Adipose tissue (tissue), 3 donors: Measurements from ENCODE around the gene UTS2. TPM values are rescaled to one million over a fixed set of nuclear protein-coding genes. Genes with fewer than 3 reads are reported as not detected.

Source experiments
- H3K27ac ChIP-seq: one replicate; pipeline ENCODE4 v1.5.1; 2013; ENCODE audit warnings: low read depth, low read length
- WGBS, 3 donors: extraction: QIAGEN DNeasy Blood & Tissue Kit; methylation state at CpG; one replicate each; pipeline ENCODE4 v1.1.7; 2013; 5-methylcytosine and 5-hydroxymethylcytosine counted together
- polyA plus RNA-seq, 3 donors: library from polyadenylated mRNA; stranded (reverse); fragments of 200-250 nt; gene quantifications; one replicate each; pipeline ENCODE4 v1.2.3, GENCODE V29; 2013
- donor health status: healthy with polysubstance abuse.
- donor health status: Bipolar disorder and iron deficiency.
- donor health status: healthy.

Gene UTS2
- under 1 TPM; 0.08 to 0.54 (median 0.22) TPM for polyA plus RNA-seq

DNA sequence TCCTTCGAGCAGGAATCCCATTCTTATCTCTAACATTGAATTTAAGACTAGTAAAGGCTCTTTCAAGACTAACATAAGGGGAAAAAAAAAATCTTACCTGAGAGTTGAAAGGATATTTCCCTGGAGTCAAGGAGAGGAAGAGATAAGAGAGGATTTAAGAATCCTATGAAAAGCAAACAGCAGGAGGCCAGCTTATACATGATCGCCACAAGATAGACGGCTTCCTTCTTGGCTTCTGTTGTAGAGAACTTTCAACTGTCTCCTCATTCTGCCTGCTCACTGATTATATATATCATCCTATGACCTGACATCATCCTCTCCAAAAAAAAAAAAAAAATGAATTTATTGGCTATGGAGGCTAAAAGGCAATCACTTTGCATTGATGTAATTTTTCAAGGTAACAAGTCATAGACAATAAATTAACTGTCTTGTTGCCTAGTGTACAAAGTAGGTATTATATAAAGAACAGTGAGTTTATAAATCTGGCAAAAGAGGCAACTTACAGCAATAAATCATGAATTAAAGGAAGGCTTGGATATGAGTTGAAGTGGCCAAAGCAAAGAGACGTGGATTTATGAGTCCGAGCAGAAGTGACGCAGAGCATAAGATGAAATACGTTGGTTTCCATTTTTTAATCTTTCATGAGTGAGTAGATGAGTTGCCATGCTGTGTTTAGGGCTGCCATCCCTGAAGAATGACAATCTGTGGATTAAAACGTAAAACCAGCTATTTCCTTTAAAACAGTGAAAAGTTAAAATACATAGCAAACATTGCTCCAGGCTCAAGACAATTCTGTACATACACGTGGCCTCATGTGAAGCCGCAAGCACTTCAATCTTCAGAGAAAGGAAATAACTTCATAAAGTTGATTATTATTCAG is at the start of gene UTS2:
Gene UTS2 (minus strand): TSS at position 262 of the 880 bp plus-strand sequence. CDS start 62 bp downstream, at position 200.
- 71 to 78% (median 73%) methylated on average over 10 of the region's 10 CpGs for WGBS, 3 donors
- H3K27ac ChIP-seq = no peak within 1 kb of the TSS

DNA sequence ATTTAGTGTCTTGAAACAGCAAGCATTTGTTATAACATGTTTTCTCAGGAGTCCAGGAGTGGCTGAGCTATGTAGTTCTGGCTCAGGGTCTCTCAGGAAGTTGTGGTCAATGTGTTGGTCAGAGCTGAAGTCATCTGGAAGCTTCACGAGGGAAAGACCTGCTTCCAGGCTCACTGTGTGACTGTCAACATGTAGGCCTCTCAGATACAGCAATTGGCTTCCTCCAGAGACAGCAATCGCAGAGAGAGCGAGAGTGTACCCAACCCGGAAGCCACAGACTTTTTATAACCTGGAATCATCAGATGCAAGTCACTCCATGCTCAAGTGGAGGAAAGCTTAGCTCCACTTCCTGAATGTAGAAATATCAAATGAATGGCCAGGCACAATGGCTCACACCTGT is 46.9 kb upstream of the UTS2 start:
- no peak overlapping the region for H3K27ac ChIP-seq
- 58 to 88% (median 61%) methylated on average over 4 of the region's 4 CpGs for WGBS, 3 donors

DNA sequence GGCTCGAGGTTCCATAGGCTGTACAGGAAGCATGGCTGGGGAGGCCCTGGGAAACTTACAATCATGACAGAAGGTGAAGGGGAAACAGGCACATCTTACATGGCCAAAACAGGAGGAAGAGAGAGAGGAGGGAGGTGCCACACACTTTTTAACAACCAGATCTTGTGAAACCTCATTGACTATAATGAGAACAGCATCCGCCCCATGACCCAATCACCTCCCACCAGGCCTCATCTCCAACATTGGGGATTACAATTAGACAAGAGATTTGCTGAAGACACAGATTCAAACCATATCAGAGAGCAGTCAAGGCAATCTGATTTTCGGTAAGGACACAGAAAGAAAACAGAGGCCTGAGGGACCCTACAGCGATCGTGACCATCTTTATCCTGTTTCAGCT is 46.1 kb upstream of the UTS2 start:
- WGBS, 3 donors = 84 to 90% (median 86%) methylated on average over 5 of the region's 5 CpGs
- no peak overlapping the region for H3K27ac ChIP-seq

DNA sequence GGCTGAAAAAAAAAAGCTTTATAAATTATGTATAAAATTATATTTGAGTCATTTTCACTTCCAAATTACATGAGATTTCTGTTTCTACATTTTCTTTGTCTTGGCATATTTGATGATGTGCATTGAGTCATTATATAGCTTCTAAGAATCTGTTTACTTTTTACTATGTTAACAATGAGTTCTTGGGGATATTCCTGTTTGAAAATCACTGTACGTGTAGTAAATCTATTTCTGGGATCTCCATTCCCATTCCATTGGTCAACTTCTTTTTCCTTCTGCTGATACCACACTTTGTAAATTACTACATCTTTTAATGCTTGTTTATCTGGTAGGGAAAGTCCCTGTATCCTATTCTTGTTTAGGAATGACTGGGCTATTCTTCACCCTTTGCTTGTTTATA is 44.1 kb upstream of the UTS2 start:
- WGBS, 3 donors = 68 to 71% (median 71%) methylated on average over 1 of the region's 1 CpG

GRCh38 chr1:7893529-7894180 is 40.8 kb upstream of the UTS2 start:
- 82 to 87% (median 85%) methylated on average over 13 of the region's 13 CpGs for WGBS, 3 donors
- no peak overlapping the region for H3K27ac ChIP-seq

More for the DNA sequence above, 44.1 kb upstream of the UTS2 start:
- H3K27ac ChIP-seq = no peak overlapping the region

GRCh38 chr1:7891804-7892203 is 38.9 kb upstream of the UTS2 start:
- no peak overlapping the region for H3K27ac ChIP-seq
- 55 to 64% (median 57%) methylated on average over 9 of the region's 9 CpGs for WGBS, 3 donors

GRCh38 chr1:7890853-7891252 is 38.0 kb upstream of the UTS2 start:
- WGBS, 3 donors = 98 to 100% (median 99%) methylated on average over 2 of the region's 2 CpGs
- H3K27ac ChIP-seq = no peak overlapping the region

- WGBS, 3 donors = 77 to 84% (median 82%) methylated on average over 9 of the region's 9 CpGs
- no peak overlapping the region for H3K27ac ChIP-seq
Observed at GRCh38 chr1:7888248-7889081, 35.6 kb upstream of the UTS2 start.

DNA sequence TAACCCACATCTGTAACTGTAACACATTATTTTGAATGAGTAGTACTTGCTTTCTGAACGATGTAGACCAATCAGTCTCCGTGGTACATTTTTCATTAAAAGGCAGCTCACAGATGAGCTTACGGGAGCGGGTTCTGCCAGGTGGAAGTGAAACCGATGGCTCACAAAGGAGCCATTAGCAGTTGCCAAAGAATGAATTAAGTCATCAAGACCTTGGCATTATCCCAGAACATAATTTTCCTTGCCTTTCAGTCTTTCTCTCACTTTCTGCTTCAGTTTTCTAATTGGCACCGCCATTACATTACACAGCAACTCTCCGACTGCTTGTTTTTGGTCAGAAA is 33.5 kb upstream of the UTS2 start:
- no peak overlapping the region for H3K27ac ChIP-seq
- 53 to 59% (median 55%) methylated on average over 7 of the region's 7 CpGs for WGBS, 3 donors

DNA sequence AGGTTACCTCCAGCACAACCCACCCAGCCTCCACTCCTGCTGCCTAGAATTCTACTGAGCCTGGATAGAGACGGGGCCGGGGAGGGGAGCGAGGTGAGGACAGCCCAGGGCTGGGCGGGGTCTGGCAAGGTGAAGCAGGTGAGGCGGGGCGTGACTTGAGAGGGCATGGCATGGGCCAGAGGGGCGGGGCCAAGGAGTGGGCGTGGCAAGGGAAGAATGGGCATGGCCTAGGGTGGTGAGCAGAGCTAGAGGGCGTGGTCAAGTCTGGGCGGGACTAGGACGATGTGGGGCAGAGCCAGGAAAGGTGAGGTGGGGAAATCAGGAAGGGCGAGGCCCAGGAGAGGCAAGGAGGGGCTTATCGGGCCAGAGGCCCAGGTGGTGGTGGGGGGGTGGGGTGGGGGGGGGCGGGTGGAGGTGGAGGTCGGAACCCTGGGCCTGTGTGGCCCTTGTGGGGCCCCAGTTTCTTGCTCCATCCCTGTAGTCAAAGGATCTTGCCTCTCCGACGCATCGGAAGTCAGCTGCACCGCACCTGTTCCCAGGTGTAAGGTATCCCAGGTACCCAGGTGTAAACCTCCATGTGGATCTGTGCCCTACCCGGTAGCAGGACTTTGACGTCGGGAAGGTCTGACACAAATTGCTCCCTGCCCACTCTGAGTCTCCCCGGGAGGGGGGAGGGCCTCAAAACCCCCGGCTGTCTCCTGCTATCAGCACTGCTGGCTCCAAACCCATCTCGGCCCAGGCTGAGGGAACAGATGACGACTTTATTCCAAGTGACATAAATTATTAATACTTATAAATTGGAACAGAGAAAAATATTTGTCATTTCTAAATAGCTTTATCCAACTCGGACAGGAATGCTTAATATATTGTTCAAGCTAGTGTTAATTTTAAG is 32.9 kb upstream of the UTS2 start:
- WGBS, 3 donors = 19 to 35% (median 20%) methylated on average over 23 to 25 of the region's 27 CpGs
- no peak overlapping the region for H3K27ac ChIP-seq

- WGBS, 3 donors = 61 to 95% (median 95%) methylated on average over 1 of the region's 1 CpG
- H3K27ac ChIP-seq = no peak overlapping the region
Observed at GRCh38 chr1:7884757-7885156, 31.9 kb upstream of the UTS2 start.

- H3K27ac ChIP-seq = no peak overlapping the region
- 73 to 89% (median 86%) methylated on average over 3 of the region's 3 CpGs for WGBS, 3 donors
Observed at GRCh38 chr1:7879228-7879627, 26.4 kb upstream of the UTS2 start.

DNA sequence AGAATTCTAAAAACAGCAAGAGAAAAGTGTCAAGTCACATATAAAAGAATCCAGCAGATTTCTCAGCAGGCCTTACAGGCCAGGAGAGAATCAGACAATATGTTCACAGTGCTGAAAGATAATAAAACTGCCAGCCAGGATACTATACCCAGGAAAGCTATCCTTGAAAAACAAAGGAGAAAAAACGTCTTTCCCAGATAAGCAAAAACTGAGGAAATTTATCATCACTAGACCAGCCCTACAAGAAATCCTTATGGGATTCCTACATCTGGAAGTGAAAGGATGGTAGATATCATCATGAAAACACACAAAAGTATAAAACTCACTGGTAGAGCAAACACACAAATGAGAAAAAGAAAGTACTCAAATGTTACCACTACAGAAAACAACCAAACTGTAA is 25.2 kb upstream of the UTS2 start:
- WGBS, 3 donors = 19 to 63% (median 45%) methylated on average over 1 of the region's 1 CpG
- no peak overlapping the region for H3K27ac ChIP-seq

DNA sequence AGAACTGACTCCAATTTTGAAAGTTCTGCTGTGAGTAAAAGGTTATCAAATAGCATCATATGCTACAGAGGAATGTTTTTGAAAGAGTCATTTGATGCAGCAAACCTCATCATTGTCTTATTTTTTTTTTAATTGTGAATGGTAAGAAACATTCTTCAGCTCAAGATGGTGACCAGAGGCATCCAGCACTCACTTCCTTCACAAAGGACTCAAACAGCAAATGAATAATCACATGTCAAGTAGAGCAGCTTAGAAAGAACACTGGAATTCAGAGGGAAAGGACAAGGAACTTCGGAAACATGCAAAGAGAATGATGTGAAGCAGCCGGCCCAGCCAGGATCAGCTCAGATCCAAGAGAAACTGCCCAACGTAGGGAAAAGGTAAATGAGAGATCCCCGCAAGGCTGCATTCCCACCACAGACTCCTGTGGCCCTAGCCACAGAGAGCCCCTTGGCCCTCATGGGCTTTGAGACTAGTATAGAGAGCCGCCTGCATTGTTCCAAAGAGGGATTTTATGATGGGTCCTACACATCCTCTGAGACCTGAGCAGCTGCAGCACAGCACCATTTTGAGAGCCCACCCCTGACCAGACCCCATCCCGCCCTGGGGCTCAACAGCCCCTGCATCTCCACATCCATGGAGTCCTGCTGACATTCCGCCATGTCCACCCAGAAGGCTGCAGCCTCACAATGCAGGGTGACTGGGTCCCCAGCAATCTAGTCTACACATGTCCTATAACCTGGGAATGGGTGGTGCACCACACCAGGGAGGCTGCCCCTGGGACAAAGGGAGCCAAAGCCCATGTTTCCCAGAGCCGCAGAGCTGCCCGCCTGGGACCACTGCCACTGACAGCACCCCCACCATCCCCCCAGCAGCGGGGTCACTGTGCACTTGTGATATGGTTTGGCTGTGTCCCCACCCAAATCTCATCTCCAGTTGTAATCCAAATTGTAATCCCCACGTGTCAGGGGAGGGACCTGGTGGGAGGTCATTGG is 21.2 kb upstream of the UTS2 start:
- 73 to 82% (median 81%) methylated on average over 11 of the region's 11 CpGs for WGBS, 3 donors
- no peak overlapping the region for H3K27ac ChIP-seq

GRCh38 chr1:7871136-7871535 is 18.3 kb upstream of the UTS2 start:
- 65 to 79% (median 72%) methylated on average over 6 of the region's 6 CpGs for WGBS, 3 donors
- H3K27ac ChIP-seq = no peak overlapping the region

DNA sequence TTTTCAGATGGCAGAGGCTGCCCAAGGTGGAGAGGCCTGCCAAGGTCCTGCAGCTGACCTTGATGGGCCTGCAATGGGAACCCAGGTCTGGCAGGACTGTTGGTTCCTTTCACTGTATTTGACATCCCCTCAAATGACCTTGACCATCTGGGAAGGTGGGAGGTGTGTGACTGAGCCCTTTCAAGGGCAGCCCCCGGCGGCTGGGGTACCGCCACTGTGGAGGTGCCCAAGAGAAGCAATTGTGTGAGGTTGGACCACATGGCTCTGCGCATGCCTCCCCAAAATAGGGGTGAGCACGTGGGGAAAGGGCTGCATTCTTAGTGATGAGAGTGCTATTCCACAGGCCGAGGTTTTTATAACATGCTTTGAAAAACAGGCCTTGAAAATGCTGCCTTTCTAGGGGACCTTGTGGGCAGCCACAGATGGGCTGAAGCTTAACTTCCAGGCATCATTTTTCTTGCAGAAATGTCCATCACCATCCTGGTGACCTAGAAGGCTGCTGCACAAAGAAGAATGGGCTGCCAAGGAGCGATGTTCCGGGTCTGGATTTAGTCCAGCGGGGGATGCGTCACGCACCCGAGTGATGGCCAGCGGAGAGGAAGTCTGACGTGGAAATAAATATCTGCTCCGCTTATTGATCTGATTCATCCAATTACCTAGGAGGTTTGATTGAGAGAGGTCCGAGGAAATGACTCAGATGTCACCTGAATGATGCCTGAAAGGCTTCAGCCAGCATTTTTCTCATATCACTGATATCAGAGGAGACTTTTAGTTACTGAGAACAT is 16.5 kb upstream of the UTS2 start:
- WGBS, 3 donors = 82 to 88% (median 86%) methylated on average over 16 of the region's 16 CpGs
- no peak overlapping the region for H3K27ac ChIP-seq
